Measurements from ENCODE around the gene TTC3.

GRCh38 chr21:37233551-37234146, 160.6 kb downstream of the TTC3 start:
- TF ChIP-seq, protein P1, sequence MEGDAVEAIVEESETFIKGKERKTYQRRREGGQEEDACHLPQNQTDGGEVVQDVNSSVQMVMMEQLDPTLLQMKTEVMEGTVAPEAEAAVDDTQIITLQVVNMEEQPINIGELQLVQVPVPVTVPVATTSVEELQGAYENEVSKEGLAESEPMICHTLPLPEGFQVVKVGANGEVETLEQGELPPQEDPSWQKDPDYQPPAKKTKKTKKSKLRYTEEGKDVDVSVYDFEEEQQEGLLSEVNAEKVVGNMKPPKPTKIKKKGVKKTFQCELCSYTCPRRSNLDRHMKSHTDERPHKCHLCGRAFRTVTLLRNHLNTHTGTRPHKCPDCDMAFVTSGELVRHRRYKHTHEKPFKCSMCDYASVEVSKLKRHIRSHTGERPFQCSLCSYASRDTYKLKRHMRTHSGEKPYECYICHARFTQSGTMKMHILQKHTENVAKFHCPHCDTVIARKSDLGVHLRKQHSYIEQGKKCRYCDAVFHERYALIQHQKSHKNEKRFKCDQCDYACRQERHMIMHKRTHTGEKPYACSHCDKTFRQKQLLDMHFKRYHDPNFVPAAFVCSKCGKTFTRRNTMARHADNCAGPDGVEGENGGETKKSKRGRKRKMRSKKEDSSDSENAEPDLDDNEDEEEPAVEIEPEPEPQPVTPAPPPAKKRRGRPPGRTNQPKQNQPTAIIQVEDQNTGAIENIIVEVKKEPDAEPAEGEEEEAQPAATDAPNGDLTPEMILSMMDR (tag by site-specific recombination; IDR thresholded peaks at IDR 0.05): no peak
- TF ChIP-seq ZNF664 (tag by site-specific recombination; IDR thresholded peaks at IDR 0.05): no peak
- TF ChIP-seq ZFP3 (tag by site-specific recombination; IDR thresholded peaks at IDR 0.05; ENCODE audit: low read depth): no peak
- TF ChIP-seq ZNF24 (tag by site-specific recombination; IDR thresholded peaks at IDR 0.05): no peak
- no peak for TF ChIP-seq SETDB1 (IDR thresholded peaks at IDR 0.05; ENCODE audit: insufficient read length, low read length)
- no peak for TF ChIP-seq ZFP37 (tag by site-specific recombination; IDR thresholded peaks at IDR 0.05)
- TF ChIP-seq, protein P2, sequence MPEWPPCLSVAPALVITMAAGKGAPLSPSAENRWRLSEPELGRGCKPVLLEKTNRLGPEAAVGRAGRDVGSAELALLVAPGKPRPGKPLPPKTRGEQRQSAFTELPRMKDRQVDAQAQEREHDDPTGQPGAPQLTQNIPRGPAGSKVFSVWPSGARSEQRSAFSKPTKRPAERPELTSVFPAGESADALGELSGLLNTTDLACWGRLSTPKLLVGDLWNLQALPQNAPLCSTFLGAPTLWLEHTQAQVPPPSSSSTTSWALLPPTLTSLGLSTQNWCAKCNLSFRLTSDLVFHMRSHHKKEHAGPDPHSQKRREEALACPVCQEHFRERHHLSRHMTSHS (tag by site-specific recombination; IDR thresholded peaks at IDR 0.05): no peak
- no peak for TF ChIP-seq MEIS1 (CRISPR knock-in tag; IDR thresholded peaks at IDR 0.05; ENCODE audit: borderline replicate concordance)
- TF ChIP-seq ZNF274 (IDR thresholded peaks at IDR 0.05; ENCODE audit: low read length): no peak
- TF ChIP-seq ZNF274 (tag by site-specific recombination; IDR thresholded peaks at IDR 0.05; ENCODE audit: borderline replicate concordance): no peak
